ENCODE results near the gene ZBTB17.

The ZBTB17 gene

GRCh38 chr1:15945011-15945831, 30.7 kb downstream of the ZBTB17 start:
- FAIRE-seq: no peak
- no peak for DNase-seq (ENCODE audit: insufficient read length, low spot score)
- no peak for TF ChIP-seq POU2F2 (IDR thresholded peaks at IDR 0.05; ENCODE audit: low read depth, low read length)
- TF ChIP-seq SPI1 (IDR thresholded peaks at IDR 0.05; ENCODE audit: low read depth, low read length): no peak
- no peak for TF ChIP-seq POLR2A (IDR thresholded peaks at IDR 0.05; ENCODE audit: low read depth, low read length)
- no peak for TF ChIP-seq TAF1 (IDR thresholded peaks at IDR 0.05; ENCODE audit: low read depth, low read length)
- no peak for TF ChIP-seq POLR2AphosphoS5 (IDR thresholded peaks at IDR 0.05; ENCODE audit: low read depth, low read length)
- TF ChIP-seq PAX5 (IDR thresholded peaks at IDR 0.05; ENCODE audit: insufficient read depth, low read length, severe bottlenecking): no peak

- DNase-seq (ENCODE audit: insufficient read length, low spot score) (no peak), FAIRE-seq (no peak)
- TF ChIP-seq TAF1 (IDR thresholded peaks at IDR 0.05; ENCODE audit: low read depth, low read length) (no peak), POLR2AphosphoS5 (IDR thresholded peaks at IDR 0.05; ENCODE audit: low read depth, low read length) (no peak), POU2F2 (IDR thresholded peaks at IDR 0.05; ENCODE audit: low read depth, low read length) (no peak), PAX5 (IDR thresholded peaks at IDR 0.05; ENCODE audit: insufficient read depth, low read length, severe bottlenecking) (no peak), POLR2A (IDR thresholded peaks at IDR 0.05; ENCODE audit: low read depth, low read length) (no peak)
Measured at GRCh38 chr1:15944308-15945010, 31.4 kb downstream of the ZBTB17 start.

GRCh38 chr1:15943992-15944307, 32.0 kb downstream of the ZBTB17 start:
- DNase-seq (ENCODE audit: insufficient read length, low spot score) (no peak), FAIRE-seq (no peak)
- no peak for TF ChIP-seq POU2F2 (IDR thresholded peaks at IDR 0.05; ENCODE audit: low read depth, low read length)
- TF ChIP-seq SPI1 (IDR thresholded peaks at IDR 0.05; ENCODE audit: low read depth, low read length): no peak
- TF ChIP-seq POLR2AphosphoS5 (IDR thresholded peaks at IDR 0.05; ENCODE audit: low read depth, low read length): no peak
- TF ChIP-seq POLR2A (IDR thresholded peaks at IDR 0.05; ENCODE audit: low read depth, low read length): no peak
- no peak for TF ChIP-seq TAF1 (IDR thresholded peaks at IDR 0.05; ENCODE audit: low read depth, low read length)

- DNase-seq (ENCODE audit: insufficient read length, low spot score) (no peak), FAIRE-seq (no peak)
- TF ChIP-seq POLR2A (IDR thresholded peaks at IDR 0.05; ENCODE audit: low read depth, low read length): no peak; the same call in 1 of the 2 replicates
- TF ChIP-seq TAF1 (IDR thresholded peaks at IDR 0.05; ENCODE audit: low read depth, low read length): no peak
- TF ChIP-seq SPI1 (IDR thresholded peaks at IDR 0.05; ENCODE audit: low read depth, low read length): no peak
- no peak for TF ChIP-seq POLR2AphosphoS5 (IDR thresholded peaks at IDR 0.05; ENCODE audit: low read depth, low read length)
- no peak for TF ChIP-seq POU2F2 (IDR thresholded peaks at IDR 0.05; ENCODE audit: low read depth, low read length)
- no peak for TF ChIP-seq PAX5 (IDR thresholded peaks at IDR 0.05; ENCODE audit: insufficient read depth, low read length, severe bottlenecking)
Measured at GRCh38 chr1:15943328-15943991, 32.4 kb downstream of the ZBTB17 start.

GRCh38 chr1:15942661-15943327, 33.1 kb downstream of the ZBTB17 start:
- TF ChIP-seq POLR2AphosphoS5 (IDR thresholded peaks at IDR 0.05; ENCODE audit: low read depth, low read length) (no peak), POU2F2 (IDR thresholded peaks at IDR 0.05; ENCODE audit: low read depth, low read length) (0 out of 2 replicates have a peak, but pooled peaks have one; percentile 9), POLR2A (IDR thresholded peaks at IDR 0.05; ENCODE audit: low read depth, low read length) (peak; percentile 5; the same call in 1 of the 2 replicates), SPI1 (IDR thresholded peaks at IDR 0.05; ENCODE audit: low read depth, low read length) (no peak), TAF1 (IDR thresholded peaks at IDR 0.05; ENCODE audit: low read depth, low read length) (no peak), PAX5 (IDR thresholded peaks at IDR 0.05; ENCODE audit: insufficient read depth, low read length, severe bottlenecking) (no peak)
- DNase-seq (ENCODE audit: insufficient read length, low spot score): no peak
- FAIRE-seq: no peak

GRCh38 chr1:15941899-15942660, 33.8 kb downstream of the ZBTB17 start:
- DNase-seq (ENCODE audit: insufficient read length, low spot score): no peak
- no peak for FAIRE-seq

GRCh38 chr1:15941044-15941840, 34.7 kb downstream of the ZBTB17 start:
- no peak for DNase-seq (ENCODE audit: insufficient read length, low spot score)
- no peak for FAIRE-seq
- peak; percentile 35 for TF ChIP-seq POLR2A (IDR thresholded peaks at IDR 0.05; ENCODE audit: low read depth, low read length)
- TF ChIP-seq PAX5 (IDR thresholded peaks at IDR 0.05; ENCODE audit: insufficient read depth, low read length, severe bottlenecking): no peak
- peak; percentile 8 for TF ChIP-seq POLR2AphosphoS5 (IDR thresholded peaks at IDR 0.05; ENCODE audit: low read depth, low read length)
- no peak for TF ChIP-seq SPI1 (IDR thresholded peaks at IDR 0.05; ENCODE audit: low read depth, low read length)
- no peak for TF ChIP-seq POU2F2 (IDR thresholded peaks at IDR 0.05; ENCODE audit: low read depth, low read length)
- TF ChIP-seq TAF1 (IDR thresholded peaks at IDR 0.05; ENCODE audit: low read depth, low read length): no peak

More at GRCh38 chr1:15941899-15942660, 33.8 kb downstream of the ZBTB17 start:
- TF ChIP-seq POU2F2 (IDR thresholded peaks at IDR 0.05; ENCODE audit: low read depth, low read length) (no peak), SPI1 (IDR thresholded peaks at IDR 0.05; ENCODE audit: low read depth, low read length) (no peak), TAF1 (IDR thresholded peaks at IDR 0.05; ENCODE audit: low read depth, low read length) (no peak), POLR2AphosphoS5 (IDR thresholded peaks at IDR 0.05; ENCODE audit: low read depth, low read length) (no peak), PAX5 (IDR thresholded peaks at IDR 0.05; ENCODE audit: insufficient read depth, low read length, severe bottlenecking) (no peak), POLR2A (IDR thresholded peaks at IDR 0.05; ENCODE audit: low read depth, low read length) (no peak)
